Measurements from ENCODE around the gene CATSPERD.

- TF ChIP-seq CTCF (IDR thresholded peaks at IDR 0.05 in 4 of 5, conservative IDR thresholded peaks at IDR 0.05 in 1 of 5) (no peak), POLR2A (IDR thresholded peaks at IDR 0.05) (no peak)
Observed at GRCh38 chr19:5705552-5705951, 14.9 kb upstream of the CATSPERD start.
